HG03520 (cell line): ENCODE results near the gene RAB10.
"Not testable (repeated sequence)": the region's sequence is repeated elsewhere in the genome, so short reads cannot be mapped to it uniquely, and the experiment has no call there.

Source experiments
- ATAC-seq: cut with Tn5 transposase; IDR thresholded peaks from one replicate; pipeline ENCODE4 v1.9.1; 2021; ENCODE audit warnings: mild to moderate bottlenecking, moderate library complexity; ENCODE audit not compliant: unreplicated experiment

The RAB10 gene

GRCh38 chr2:26054598-26055348 is 20.9 kb downstream of the RAB10 start:
- no peak for ATAC-seq

- ATAC-seq = no peak
Measured at GRCh38 chr2:26058390-26058789, 24.5 kb downstream of the RAB10 start.

GRCh38 chr2:26059542-26059941 is 25.7 kb downstream of the RAB10 start:
- no peak for ATAC-seq

- ATAC-seq = no peak
Measured at GRCh38 chr2:26061539-26061938, 27.7 kb downstream of the RAB10 start.

DNA sequence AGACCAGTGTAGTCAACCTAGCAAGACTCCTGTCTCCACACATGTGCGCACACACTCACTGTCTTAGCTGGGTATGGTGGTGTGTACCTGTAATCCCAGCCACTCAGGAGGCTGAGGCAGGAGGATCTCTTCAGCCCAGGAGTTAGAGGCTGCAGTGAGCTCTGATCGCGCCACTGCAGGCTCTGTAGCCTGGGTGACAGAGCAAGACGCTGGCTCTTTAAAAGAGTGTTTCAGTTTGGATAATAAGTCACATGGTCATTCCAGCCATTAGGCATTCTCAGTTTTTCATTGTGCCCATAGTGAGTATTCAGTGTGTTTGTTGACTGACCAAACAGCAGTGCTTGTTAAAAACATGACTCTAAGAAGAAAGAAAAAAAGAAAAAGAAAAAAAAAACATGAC is 31.0 kb downstream of the RAB10 start:
- no peak for ATAC-seq

DNA sequence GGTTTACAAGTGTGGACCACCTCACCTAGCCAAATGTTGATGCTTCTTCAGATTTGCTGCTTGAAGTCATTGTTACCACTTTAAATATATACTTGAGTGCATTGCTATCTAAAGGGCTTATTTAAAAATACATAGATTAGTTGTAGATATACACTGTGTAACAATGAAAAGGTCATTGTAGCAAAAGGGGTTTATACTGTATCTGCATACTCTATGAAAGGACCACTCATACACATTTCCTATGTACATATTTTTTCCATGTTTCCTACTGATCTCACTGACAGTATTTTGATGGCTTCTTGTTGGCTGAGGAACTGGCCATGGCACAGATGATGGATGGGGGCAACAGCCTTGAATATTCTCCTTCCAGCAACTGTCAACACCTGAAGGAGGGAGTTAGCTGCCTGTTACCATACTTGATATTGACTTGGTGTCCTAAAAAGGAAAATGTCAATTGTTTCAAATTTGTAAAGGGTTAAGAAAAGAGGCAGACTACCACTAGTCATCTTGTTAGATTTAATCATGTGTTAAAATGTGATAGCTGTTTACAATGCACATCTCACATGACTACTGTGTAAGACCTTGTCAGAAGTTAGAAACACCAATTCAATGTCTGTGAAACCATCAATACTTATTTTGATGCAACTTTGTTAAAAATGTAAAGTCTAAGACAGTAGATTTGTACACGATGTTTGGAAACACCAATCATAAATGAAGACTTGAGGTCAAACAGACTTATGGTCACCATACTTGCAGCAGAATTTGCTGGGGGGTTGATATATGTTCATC is 33.5 kb downstream of the RAB10 start:
- no peak for ATAC-seq

DNA sequence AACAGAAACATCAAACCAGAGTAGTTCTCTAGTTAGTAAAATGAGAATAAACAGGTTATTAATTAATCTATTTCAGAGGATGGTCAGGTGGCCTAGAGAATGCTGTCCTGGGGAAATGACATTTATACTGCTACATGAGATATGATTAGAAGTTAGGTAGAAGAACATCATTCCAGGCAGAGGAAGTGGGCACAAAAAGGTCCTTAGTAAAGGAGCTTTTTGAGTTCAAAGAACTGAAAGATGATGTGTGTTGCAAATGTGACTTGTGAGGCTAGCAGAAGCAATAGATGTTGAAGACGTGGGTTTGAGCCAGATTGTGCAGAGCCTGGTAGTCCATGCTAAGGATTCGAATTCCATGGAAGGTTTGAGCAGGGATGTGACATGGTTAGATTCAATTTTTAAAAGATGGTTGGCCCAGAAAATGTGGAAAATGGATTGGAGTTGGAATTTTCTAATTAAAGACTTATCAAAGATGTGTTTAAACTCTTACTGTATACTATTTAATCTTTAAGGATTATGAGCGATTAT is 34.2 kb downstream of the RAB10 start:
- ATAC-seq = no peak

DNA sequence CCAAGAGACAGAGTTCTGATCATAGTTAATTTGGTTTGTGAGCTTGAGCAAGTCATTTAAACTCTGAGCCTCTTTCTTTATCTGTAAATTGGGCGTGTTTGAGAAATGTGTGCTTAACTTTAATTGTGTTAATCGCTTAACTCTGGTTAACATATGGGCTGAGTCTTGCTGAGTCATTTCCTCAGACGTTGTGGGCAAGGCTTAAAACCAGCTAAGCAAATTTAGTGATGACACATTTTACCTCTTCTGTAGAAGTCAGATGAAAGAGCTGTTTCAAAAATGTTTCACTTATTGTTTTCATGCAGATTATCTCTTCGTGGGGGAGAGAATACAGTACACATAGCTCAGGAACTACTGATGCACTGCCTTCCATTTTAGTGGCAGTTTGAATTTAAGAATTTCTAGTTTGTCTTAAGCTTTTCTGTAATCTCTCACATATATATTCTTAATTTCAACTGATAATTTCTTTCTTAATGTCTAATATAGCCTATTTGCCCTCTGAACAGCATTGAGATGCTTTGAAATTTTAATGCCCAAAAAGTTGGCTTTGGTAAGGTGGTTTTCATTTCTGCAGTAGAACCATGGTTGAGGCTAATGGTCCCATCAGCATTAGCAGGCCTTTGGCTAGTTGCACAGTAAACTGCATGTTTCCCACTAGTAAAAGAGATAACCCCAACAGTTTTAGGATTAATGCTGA is 34.9 kb downstream of the RAB10 start:
- peak; percentile 77 for ATAC-seq

GRCh38 chr2:26070730-26071129 is 36.8 kb downstream of the RAB10 start:
- ATAC-seq = no peak

GRCh38 chr2:26072925-26073768 is 39.3 kb downstream of the RAB10 start:
- no peak for ATAC-seq

- ATAC-seq = no peak
Measured at GRCh38 chr2:26073830-26074229, 39.9 kb downstream of the RAB10 start.

- ATAC-seq = no peak
Measured at GRCh38 chr2:26074676-26075075, 40.8 kb downstream of the RAB10 start.

GRCh38 chr2:26075173-26075572 is 41.3 kb downstream of the RAB10 start:
- ATAC-seq = no peak

DNA sequence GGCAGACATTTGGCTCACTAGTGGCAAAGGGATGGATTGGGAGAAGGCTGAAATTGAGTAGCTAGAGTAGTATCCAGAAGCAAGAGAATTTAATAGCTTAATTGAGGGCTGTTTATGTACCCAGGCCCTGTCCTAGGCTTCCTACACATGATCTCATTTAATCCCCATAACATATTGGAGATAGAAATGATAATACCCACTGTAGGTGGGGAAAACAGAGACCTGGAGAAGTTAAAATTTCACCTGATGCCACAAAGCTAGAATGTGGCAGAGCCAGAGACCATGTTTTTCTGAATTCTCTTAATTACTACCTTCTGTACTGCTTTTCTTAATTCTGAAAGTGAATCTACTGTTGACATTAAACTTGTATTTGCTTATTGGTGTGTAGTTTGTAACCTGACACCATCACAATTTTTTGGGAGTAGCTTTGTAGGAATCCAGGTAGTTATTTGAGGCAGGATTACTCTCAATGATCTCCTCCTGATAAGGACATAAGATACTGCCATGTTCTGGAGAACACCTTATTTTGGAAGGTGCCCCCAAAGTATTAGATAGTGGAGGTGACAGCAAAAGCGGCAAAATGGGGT is 42.2 kb downstream of the RAB10 start:
- ATAC-seq = no peak

GRCh38 chr2:26077291-26077690 is 43.4 kb downstream of the RAB10 start:
- no peak for ATAC-seq

DNA sequence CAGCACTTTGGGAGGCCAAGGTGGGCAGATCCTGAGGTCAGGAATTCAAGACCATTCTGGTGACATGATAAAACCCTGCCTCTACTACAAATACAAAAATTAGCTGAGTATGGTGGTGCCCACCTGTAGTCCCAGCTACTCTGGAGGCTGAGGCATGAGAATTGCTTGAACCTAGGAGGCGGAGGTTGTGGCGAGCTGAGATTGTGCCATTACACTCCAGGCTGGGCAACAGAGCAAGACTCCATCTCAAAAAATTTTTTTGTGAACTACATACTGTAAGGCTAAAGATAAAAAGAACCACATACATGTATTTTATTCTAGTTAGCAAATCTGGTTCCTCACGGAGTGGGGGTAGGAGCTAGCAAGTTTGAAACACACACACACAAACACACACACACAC is 45.1 kb downstream of the RAB10 start:
- no peak for ATAC-seq

DNA sequence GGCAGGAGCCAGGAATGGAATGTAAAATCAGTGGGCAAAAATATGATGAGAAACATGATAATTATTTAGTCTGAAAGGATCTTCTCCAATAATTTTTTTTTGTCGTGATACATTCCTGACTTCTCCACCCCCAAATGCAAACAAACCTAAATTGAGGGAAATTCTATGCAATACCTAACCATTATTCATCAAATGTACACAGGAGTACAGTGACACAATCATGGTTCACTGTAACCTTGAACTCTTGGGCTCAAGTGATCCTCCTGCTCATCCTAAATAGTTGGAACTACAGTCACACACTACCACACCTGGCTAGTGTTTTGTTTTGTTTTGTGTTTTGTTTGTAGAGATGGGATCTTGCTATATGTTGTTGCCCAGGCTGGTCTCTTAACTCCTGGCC is 46.5 kb downstream of the RAB10 start:
- no peak for ATAC-seq

- ATAC-seq = not testable (repeated sequence)
Measured at GRCh38 chr2:26080925-26081324, 47.0 kb downstream of the RAB10 start.

GRCh38 chr2:26081556-26081955 is 47.7 kb downstream of the RAB10 start:
- ATAC-seq = no peak

DNA sequence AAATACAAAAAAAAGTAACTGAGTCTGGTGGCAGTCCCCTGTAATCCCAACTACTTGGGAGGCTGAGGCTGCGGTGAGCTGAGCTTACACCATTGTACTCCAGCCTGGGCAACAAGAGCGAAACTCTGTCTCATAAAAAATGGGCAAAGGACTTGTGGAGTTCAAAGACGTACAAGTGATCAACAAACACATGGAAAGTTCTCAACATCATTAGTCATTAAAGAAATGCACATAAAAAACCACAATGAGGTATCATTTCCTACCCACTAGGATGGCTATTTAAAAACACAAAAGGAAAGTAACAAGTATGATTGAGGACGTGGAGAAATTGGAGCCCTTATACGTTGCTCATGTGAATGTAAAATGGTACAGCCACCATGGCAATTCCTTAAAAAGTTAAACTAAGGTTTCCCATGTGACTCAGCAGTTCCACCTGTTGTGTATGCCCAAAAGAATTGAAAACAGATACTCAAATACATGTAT is 52.3 kb downstream of the RAB10 start:
- ATAC-seq = no peak
